Fibroblast of skin of scalp (primary cell): ENCODE results near the gene COL4A2.

Source experiments
- DNase-seq: peaks from one replicate; pipeline ENCODE4 v3.0.0-alpha.2; 2013

COL4A2 gene

DNA sequence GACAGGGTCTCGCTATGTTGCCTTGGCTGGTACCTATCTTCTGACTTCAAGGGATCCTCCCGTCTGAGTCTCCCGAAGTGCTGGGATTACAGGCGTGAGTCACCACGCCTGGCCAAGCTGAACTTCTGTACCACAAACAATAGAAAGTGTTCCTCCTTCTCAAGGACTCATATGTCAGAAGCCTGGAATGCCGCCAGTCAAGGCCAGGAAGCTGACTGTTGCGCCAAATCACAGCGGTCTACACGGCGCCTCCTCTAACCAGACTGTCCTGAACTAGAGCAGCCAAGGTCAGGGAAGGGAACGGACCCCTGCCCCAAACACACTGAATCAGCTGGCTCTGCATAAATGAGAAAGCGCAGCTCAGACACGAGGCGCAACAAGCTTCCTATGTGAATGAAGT, 239.8 kb downstream of the COL4A2 start:
- peak; percentile 92 for DNase-seq

DNA sequence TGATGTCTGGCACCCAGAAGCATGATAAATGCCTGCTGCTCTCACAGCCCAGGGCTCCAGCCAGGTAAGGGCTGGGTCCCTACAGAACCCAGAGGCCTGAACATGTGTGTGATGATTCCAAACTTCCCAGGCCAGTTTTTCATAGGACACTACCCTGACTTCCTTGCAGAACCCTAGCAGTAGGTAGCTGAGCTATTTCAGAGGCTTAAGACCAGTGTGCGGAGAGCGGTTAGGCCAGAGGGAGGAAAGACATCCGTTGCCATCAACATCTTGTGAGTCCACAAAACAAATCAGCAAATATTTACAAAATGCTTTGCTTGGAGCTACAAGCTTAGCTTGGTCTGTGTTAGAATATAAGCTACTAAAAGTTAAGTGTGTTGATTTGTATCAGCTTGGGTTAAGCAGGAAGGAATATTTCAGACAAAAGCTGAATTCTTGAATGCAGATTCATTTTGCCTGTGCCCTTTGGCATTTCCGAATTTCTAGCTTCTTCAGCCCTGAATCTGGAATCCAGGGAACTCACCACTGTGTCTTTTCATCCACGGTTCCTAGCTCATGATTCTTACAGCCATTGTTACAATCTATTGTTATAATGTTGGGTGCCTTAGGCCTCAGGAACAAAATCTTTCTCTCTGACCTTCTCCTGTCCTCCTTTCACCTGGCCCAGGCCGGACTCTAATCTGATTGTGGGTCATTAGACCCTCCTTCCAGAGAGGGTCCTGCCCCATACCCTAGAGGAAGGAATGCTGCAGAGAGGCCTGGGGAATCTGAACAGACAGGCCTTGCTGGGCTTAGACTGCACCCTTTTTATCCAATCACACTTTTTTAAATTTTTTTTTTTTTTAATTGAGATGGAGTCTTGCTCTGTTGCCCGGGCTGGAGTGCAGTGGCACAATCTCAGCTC, 242.1 kb downstream of the COL4A2 start:
- no peak for DNase-seq

DNA sequence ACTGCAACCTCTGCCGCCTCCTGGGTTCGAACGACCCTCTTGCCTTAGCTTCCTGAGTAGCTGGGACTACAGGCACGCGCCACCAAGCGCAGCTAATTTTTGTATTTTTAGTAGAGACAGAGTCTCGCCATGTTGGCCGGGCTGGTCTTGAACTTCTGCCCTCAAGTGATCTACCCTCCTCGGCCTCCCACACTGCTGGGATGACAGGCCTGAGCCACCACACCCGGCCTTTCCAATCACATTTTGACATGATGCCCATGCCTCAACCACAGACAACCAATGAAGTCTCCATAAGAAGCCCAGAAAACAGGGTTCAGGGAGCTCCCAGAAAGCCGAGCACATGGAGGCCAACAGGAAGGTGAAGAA, 242.7 kb downstream of the COL4A2 start:
- DNase-seq: no peak

GRCh38 chr13:110551284-110551683, 244.2 kb downstream of the COL4A2 start:
- DNase-seq: no peak

DNA sequence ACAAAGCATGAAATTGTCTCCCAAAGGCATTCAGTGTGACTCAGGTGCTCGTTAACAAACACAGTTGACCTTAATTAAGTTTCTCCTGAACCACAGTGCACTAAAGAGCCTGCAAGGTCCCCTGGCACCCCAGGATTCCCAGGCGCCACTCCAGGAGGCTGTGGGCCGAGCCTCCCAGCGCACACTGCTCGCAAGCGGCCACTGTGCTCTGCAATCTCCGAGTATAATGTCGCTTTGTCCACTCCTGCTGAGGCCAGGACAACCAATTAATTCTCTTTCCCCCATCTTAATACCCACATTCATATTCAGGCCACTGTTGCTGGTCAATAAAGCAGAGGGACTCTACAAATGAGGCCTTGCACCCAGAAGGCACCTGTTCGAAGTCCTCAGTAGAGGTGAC, 245.7 kb downstream of the COL4A2 start:
- DNase-seq: no peak

- no peak for DNase-seq
Measured at GRCh38 chr13:110553417-110553816, 246.3 kb downstream of the COL4A2 start.

- DNase-seq: no peak
Measured at GRCh38 chr13:110554227-110554836, 247.2 kb downstream of the COL4A2 start.

DNA sequence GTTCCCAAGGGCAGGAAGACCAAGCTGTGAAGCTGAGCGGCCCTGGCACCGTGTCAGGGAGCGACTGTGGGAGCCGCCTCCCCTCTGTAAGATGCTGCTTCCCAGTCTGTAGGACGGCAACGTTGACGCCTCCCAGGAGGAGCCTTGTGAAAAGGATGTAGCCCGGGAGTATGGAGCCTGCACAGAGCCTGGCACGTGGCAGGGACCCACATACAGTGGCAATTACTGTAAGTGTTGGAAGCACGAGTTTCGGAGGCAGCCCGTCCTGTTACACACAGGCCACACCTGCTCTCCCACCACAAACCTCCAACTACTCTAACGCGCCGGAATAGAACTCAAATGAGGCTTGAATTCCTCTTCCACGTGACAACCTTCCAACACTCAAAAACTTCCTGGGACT, 247.9 kb downstream of the COL4A2 start:
- DNase-seq: no peak

GRCh38 chr13:110555601-110556223, 248.6 kb downstream of the COL4A2 start:
- DNase-seq: no peak

- DNase-seq: no peak
Measured at GRCh38 chr13:110556224-110556606, 249.1 kb downstream of the COL4A2 start.

DNA sequence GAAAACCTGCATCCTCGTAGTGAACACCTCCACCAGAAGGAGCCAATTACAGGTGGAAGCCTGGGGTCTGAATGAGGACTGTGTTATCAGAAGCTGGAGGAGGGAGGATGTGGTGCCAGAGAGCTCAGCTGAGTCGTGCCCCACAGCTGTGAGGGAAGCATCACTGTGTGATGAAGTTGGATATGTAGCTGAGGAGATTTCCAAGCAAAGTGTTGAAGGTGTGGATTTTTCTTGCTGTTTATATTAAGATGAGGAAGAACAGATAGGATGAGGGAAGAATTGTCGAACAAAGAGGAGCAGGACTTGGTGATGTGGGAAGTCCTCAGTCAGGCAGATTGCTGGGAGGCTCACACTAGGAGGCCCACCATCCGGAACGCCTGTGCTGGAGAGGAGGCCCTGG, 250.0 kb downstream of the COL4A2 start:
- no peak for DNase-seq

GRCh38 chr13:110557610-110558305, 250.7 kb downstream of the COL4A2 start:
- DNase-seq: no peak

GRCh38 chr13:110559429-110559943, 252.4 kb downstream of the COL4A2 start:
- no peak for DNase-seq

GRCh38 chr13:110559986-110560385, 252.9 kb downstream of the COL4A2 start:
- DNase-seq: no peak

GRCh38 chr13:110560601-110561343, 253.7 kb downstream of the COL4A2 start:
- peak; percentile 12 for DNase-seq

- peak; percentile 83 for DNase-seq
Measured at GRCh38 chr13:110561344-110562035, 254.4 kb downstream of the COL4A2 start, which contains the start of gene RAB20. RAB20 (minus strand) TSS chr13:110561722; CDS start chr13:110561519, 203 bp downstream.

DNA sequence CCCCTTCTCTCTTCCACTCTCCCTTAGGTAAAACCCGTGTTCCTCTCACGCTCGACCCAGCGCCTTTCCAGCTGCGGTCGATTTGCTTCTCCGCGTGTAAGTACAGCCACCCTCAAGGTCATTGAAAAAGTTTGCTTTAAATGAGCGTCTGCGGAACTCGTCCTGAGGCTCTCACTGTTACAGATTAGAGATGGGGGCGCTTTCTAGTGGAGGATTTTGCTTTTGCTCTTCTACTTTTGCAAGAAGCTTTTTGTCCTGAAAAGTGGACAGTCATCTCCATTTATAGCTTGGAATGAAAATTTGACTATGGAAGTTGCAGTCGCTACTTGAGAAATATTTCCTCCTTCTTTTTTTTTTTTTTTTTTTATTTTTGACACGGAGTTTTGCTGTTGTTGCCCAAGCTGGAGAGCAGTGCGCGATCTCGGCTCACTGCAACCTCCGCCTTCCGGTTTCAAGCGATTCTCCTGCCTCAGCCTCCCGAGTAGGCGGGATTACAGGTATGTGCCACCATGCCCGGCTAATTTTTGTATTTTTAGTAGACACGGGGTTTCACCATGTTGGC, 255.0 kb downstream of the COL4A2 start:
- DNase-seq: no peak
